ENCODE results near the gene TMEM169.

Gene TMEM169

DNA sequence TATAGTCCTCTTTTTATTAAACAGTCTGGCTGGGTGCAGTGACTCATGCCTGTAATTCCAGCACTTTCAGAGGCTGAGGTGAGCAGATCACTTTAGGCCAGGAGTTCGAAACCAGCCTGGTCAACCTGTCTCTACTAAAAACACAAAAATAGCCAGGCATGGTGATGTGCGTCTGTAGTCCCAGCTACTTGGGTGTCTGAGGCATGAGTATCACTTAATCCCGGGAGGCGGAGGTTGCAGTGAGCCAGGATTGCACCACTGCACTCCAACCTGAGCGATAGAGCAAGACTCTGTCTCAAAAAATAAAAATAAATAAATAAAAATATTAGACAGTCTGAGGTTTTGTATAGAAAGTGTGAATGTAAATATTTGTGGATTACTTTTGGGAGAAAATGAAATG, 45.2 kb downstream of the TMEM169 start:
- no peak overlapping the region for H3K9ac ChIP-seq (ENCODE audit: low read length)
- H3K18ac ChIP-seq (ENCODE audit: low read depth in 1 of 2, low read length in 2 of 2): no peak overlapping the region
- no peak overlapping the region for H2BK5ac ChIP-seq (ENCODE audit: low read depth, low read length, poor library complexity, severe bottlenecking)
- WGBS: 100% methylated on average over 4 of the region's 5 CpGs
- H3K4me1 ChIP-seq (ENCODE audit: control insufficient read depth, insufficient read depth, low read depth, low read length): no peaks in the 10 kb centered on the region
- no peak for DNase-seq
- H2AK5ac ChIP-seq (ENCODE audit: low read length, severe bottlenecking): no peak overlapping the region
- H3K4ac ChIP-seq (ENCODE audit: low read depth in 1 of 2, low read length in 2 of 2): no peak overlapping the region
- H2BK12ac ChIP-seq (ENCODE audit: low read length in 2 of 2): no peak overlapping the region
- peaks cover 14 to 92% of the 10 kb centered on the region in 2 experiments for H3K36me3 ChIP-seq (ENCODE audit: control insufficient read depth in 1 of 2, insufficient read depth in 2 of 2, low read depth in 1 of 2, low read length in 2 of 2)
- no peak overlapping the region for H4K8ac ChIP-seq (ENCODE audit: low read length)
- no peak overlapping the region for H4K91ac ChIP-seq (ENCODE audit: low read length)
- no peaks in the 10 kb centered on the region for H3K9me3 ChIP-seq (ENCODE audit: control insufficient read depth, low read length)
- H3K14ac ChIP-seq (ENCODE audit: low read length in 2 of 2): no peak overlapping the region
- no peak overlapping the region for H3K4me2 ChIP-seq (ENCODE audit: low read length, poor library complexity, severe bottlenecking)
- H3K4me3 ChIP-seq (ENCODE audit: insufficient read depth in 1 of 2, low read depth in 1 of 2, low read length in 2 of 2): no peak overlapping the region
- H3K79me1 ChIP-seq (replicated peaks; ENCODE audit: low read length, poor library complexity, severe bottlenecking): peaks cover 17% of the 10 kb centered on the region
- H2BK120ac ChIP-seq (ENCODE audit: low read depth, low read length): no peak overlapping the region
- no peak overlapping the region for H2BK15ac ChIP-seq (ENCODE audit: low read depth, poor library complexity, severe bottlenecking)
- H3K27ac ChIP-seq (ENCODE audit: low read length, poor library complexity, severe bottlenecking): no peak overlapping the region
- H3K23ac ChIP-seq (ENCODE audit: low read length in 2 of 2): no peak overlapping the region
- no peak overlapping the region for H2AFZ ChIP-seq (ENCODE audit: low read depth, low read length)
- H3K27me3 ChIP-seq (ENCODE audit: control insufficient read depth in 1 of 2, insufficient read depth in 1 of 2, low read length in 2 of 2): no peaks in the 10 kb centered on the region

- no peak overlapping the region for H3K23ac ChIP-seq (ENCODE audit: low read length in 2 of 2)
- no peak overlapping the region for H2AK5ac ChIP-seq (ENCODE audit: low read length, severe bottlenecking)
- H2BK120ac ChIP-seq (ENCODE audit: low read depth, low read length): no peak overlapping the region
- H3K79me1 ChIP-seq (replicated peaks; ENCODE audit: low read length, poor library complexity, severe bottlenecking): peaks cover 21% of the 10 kb centered on the region
- H2BK5ac ChIP-seq (ENCODE audit: low read depth, low read length, poor library complexity, severe bottlenecking): no peak overlapping the region
- H3K9me3 ChIP-seq (ENCODE audit: control insufficient read depth, low read length): no peaks in the 10 kb centered on the region
- no peak overlapping the region for H4K91ac ChIP-seq (ENCODE audit: low read length)
- H3K27ac ChIP-seq (ENCODE audit: low read length, poor library complexity, severe bottlenecking): no peak overlapping the region
- H4K8ac ChIP-seq (ENCODE audit: low read length): no peak overlapping the region
- H2AFZ ChIP-seq (ENCODE audit: low read depth, low read length): no peak overlapping the region
- H3K27me3 ChIP-seq (ENCODE audit: control insufficient read depth in 1 of 2, insufficient read depth in 1 of 2, low read length in 2 of 2): no peaks in the 10 kb centered on the region
- no peak overlapping the region for H3K14ac ChIP-seq (ENCODE audit: low read length in 2 of 2)
- H3K4ac ChIP-seq (ENCODE audit: low read depth in 1 of 2, low read length in 2 of 2): no peak overlapping the region
- H3K4me3 ChIP-seq (ENCODE audit: insufficient read depth in 1 of 2, low read depth in 1 of 2, low read length in 2 of 2): no peak overlapping the region
- H3K4me2 ChIP-seq (ENCODE audit: low read length, poor library complexity, severe bottlenecking): no peak overlapping the region
- DNase-seq: peak; percentile 30
- H3K4me1 ChIP-seq (ENCODE audit: control insufficient read depth, insufficient read depth, low read depth, low read length): no peaks in the 10 kb centered on the region
- peaks cover 16 to 93% of the 10 kb centered on the region in 2 experiments for H3K36me3 ChIP-seq (ENCODE audit: control insufficient read depth in 1 of 2, insufficient read depth in 2 of 2, low read depth in 1 of 2, low read length in 2 of 2)
- H3K9ac ChIP-seq (ENCODE audit: low read length): no peak overlapping the region
- no peak overlapping the region for H2BK15ac ChIP-seq (ENCODE audit: low read depth, poor library complexity, severe bottlenecking)
- 90% methylated on average over 3 of the region's 6 CpGs for WGBS
- H2BK12ac ChIP-seq (ENCODE audit: low read length in 2 of 2): no peak overlapping the region
- no peak overlapping the region for H3K18ac ChIP-seq (ENCODE audit: low read depth in 1 of 2, low read length in 2 of 2)
Measured at GRCh38 chr2:216130346-216130971, 48.7 kb downstream of the TMEM169 start.

DNA sequence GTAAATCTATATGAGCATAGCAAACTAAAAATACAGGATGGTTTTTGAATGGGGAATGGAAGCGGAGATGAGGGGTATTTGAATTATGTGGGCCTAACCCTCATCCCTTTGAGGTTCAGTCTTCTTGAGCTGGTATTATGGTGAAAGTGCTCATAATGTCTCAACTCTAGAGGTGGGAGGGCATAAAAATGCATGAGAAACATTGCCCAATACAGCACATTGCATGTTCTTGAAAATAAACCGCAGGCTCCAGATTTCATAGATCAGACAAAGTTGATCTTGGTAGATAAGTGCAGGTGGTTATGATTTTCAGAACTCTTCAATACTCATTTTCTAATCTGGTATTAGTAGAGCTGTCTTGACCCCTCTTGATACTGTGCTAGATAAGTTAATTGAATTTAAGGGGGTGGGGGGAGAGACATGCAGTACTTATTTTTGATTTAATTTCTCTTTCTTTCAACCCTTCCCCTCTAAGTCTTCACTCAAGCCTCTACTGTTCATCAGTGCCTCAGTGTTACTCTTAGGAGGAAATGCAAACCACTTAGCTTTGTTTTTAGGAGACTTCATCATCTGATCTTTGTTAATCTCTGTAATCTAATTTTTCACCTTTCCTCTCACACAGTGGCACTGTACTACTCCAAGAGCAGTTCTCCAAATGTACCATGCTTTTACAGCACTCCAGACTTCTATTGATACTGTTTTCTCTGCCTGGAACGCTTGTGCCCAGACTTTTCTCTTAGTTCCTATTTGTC, 49.6 kb downstream of the TMEM169 start:
- Histone ChIP-seq H2BK15ac (ENCODE audit: low read depth, poor library complexity, severe bottlenecking) (no peak overlapping the region), H3K4me3 (ENCODE audit: insufficient read depth in 1 of 2, low read depth in 1 of 2, low read length in 2 of 2) (no peak overlapping the region), H2AK5ac (ENCODE audit: low read length, severe bottlenecking) (no peak overlapping the region), H3K23ac (ENCODE audit: low read length in 2 of 2) (no peak overlapping the region), H2BK120ac (ENCODE audit: low read depth, low read length) (no peak overlapping the region), H3K4ac (ENCODE audit: low read depth in 1 of 2, low read length in 2 of 2) (no peak overlapping the region), H2BK12ac (ENCODE audit: low read length in 2 of 2) (no peak overlapping the region), H3K36me3 (ENCODE audit: control insufficient read depth in 1 of 2, insufficient read depth in 2 of 2, low read depth in 1 of 2, low read length in 2 of 2) (peaks cover 19 to 91% of the 10 kb centered on the region in 2 experiments), H3K4me1 (ENCODE audit: control insufficient read depth, insufficient read depth, low read depth, low read length) (no peaks in the 10 kb centered on the region), H3K79me1 (replicated peaks; ENCODE audit: low read length, poor library complexity, severe bottlenecking) (peaks cover 19% of the 10 kb centered on the region), H3K27me3 (ENCODE audit: control insufficient read depth in 1 of 2, insufficient read depth in 1 of 2, low read length in 2 of 2) (no peaks in the 10 kb centered on the region), H2AFZ (ENCODE audit: low read depth, low read length) (no peak overlapping the region), H3K27ac (ENCODE audit: low read length, poor library complexity, severe bottlenecking) (no peak overlapping the region), H3K14ac (ENCODE audit: low read length in 2 of 2) (no peak overlapping the region), H4K8ac (ENCODE audit: low read length) (no peak overlapping the region), H2BK5ac (ENCODE audit: low read depth, low read length, poor library complexity, severe bottlenecking) (no peak overlapping the region), H4K91ac (ENCODE audit: low read length) (no peak overlapping the region), H3K18ac (ENCODE audit: low read depth in 1 of 2, low read length in 2 of 2) (no peak overlapping the region), H3K9ac (ENCODE audit: low read length) (no peak overlapping the region), H3K9me3 (ENCODE audit: control insufficient read depth, low read length) (no peaks in the 10 kb centered on the region), H3K4me2 (ENCODE audit: low read length, poor library complexity, severe bottlenecking) (no peak overlapping the region)
- over 99% methylated on average over 3 of the region's 3 CpGs for WGBS
- no peak for DNase-seq

- Histone ChIP-seq H2BK5ac (ENCODE audit: low read depth, low read length, poor library complexity, severe bottlenecking) (no peak overlapping the region), H3K4ac (ENCODE audit: low read depth in 1 of 2, low read length in 2 of 2) (no peak overlapping the region), H2BK12ac (ENCODE audit: low read length in 2 of 2) (no peak overlapping the region), H3K27me3 (ENCODE audit: control insufficient read depth in 1 of 2, insufficient read depth in 1 of 2, low read length in 2 of 2) (no peaks in the 10 kb centered on the region), H4K8ac (ENCODE audit: low read length) (no peak overlapping the region), H3K23ac (ENCODE audit: low read length in 2 of 2) (no peak overlapping the region), H2BK15ac (ENCODE audit: low read depth, poor library complexity, severe bottlenecking) (no peak overlapping the region), H4K91ac (ENCODE audit: low read length) (no peak overlapping the region), H2AK5ac (ENCODE audit: low read length, severe bottlenecking) (no peak overlapping the region), H2AFZ (ENCODE audit: low read depth, low read length) (no peak overlapping the region), H3K9ac (ENCODE audit: low read length) (no peak overlapping the region), H3K14ac (ENCODE audit: low read length in 2 of 2) (no peak overlapping the region), H3K4me1 (ENCODE audit: control insufficient read depth, insufficient read depth, low read depth, low read length) (no peaks in the 10 kb centered on the region), H3K4me2 (ENCODE audit: low read length, poor library complexity, severe bottlenecking) (no peak overlapping the region), H3K4me3 (ENCODE audit: insufficient read depth in 1 of 2, low read depth in 1 of 2, low read length in 2 of 2) (no peak overlapping the region), H3K27ac (ENCODE audit: low read length, poor library complexity, severe bottlenecking) (no peak overlapping the region), H3K36me3 (ENCODE audit: control insufficient read depth in 1 of 2, insufficient read depth in 2 of 2, low read depth in 1 of 2, low read length in 2 of 2) (peaks cover 15 to 91% of the 10 kb centered on the region in 2 experiments), H3K9me3 (ENCODE audit: control insufficient read depth, low read length) (no peaks in the 10 kb centered on the region), H3K18ac (ENCODE audit: low read depth in 1 of 2, low read length in 2 of 2) (no peak overlapping the region), H3K79me1 (replicated peaks; ENCODE audit: low read length, poor library complexity, severe bottlenecking) (peaks cover 17% of the 10 kb centered on the region), H2BK120ac (ENCODE audit: low read depth, low read length) (no peak overlapping the region)
- peak; percentile 55 for DNase-seq
Measured at GRCh38 chr2:216132585-216132984, 50.9 kb downstream of the TMEM169 start.

Data from mesenchymal stem cell (in vitro differentiated cells and primary cell).